ENCODE measurements around the gene HOXD10.

Gene HOXD10

DNA sequence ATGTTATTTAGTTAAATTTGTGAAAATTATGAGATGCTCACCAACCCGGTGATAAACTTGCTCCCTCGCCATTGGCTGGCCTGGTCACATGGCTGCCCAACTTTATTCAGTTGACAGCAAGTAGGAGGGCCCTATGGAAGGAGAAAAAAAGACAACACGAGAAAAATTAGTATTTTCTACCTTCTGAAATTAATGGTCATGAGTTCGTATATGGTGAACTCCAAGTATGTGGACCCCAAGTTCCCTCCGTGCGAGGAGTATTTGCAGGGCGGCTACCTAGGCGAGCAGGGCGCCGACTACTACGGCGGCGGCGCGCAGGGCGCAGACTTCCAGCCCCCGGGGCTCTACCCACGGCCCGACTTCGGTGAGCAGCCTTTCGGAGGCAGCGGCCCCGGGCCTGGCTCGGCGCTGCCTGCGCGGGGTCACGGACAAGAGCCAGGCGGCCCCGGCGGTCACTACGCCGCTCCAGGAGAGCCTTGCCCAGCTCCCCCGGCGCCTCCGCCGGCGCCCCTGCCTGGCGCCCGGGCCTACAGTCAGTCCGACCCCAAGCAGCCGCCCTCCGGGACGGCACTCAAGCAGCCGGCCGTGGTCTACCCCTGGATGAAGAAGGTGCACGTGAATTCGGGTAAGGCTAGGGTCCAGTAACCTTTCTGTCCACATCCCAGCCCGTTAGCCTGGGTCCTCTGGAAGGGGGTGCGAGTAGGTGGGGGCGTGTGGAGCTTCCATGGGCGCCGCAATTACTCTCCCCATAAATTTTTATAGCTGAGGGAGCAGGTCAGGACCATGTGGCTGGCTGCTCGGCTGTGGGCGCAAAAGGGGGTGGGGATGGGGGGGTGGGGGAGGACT is 35.1 kb downstream of the HOXD10 start, which contains the start of gene HOXD4:
Gene HOXD4, plus strand, starts transcription at position 109 of the 846 bp plus-strand sequence. Its CDS starts 84 bp downstream, at position 193.
- DNase-seq (ENCODE audit: low read depth), result no peak

DNA sequence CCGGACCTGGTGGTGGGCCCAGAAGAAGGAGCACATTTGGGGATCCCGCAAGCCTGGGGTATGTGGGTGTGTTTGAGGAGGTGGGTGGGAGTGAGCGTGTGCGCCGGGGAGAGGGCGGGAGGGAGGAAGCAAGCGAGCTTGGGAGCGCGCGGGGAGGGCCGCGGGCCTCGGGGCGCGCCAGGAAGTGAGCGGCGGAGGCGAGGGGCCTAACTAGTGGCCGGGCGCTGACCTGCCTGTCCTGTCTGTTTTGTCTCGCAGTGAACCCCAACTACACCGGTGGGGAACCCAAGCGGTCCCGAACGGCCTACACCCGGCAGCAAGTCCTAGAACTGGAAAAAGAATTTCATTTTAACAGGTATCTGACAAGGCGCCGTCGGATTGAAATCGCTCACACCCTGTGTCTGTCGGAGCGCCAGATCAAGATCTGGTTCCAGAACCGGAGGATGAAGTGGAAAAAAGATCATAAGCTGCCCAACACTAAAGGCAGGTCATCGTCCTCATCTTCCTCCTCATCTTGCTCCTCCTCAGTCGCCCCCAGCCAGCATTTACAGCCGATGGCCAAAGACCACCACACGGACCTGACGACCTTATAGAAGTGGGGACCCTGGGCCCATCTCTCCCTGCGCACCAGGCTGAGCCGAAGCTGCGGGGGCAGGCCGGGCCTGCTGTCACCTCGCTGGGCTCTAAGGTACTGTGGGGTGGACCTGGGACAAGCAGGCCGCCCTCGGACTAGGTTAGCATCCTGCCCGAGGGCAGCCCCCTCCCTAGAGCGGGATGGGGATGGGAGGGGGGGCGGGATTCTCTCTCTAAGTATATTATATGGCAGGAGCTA is 36.0 kb downstream of the HOXD10 start:
- DNase-seq (ENCODE audit: low read depth), result no peak

DNA sequence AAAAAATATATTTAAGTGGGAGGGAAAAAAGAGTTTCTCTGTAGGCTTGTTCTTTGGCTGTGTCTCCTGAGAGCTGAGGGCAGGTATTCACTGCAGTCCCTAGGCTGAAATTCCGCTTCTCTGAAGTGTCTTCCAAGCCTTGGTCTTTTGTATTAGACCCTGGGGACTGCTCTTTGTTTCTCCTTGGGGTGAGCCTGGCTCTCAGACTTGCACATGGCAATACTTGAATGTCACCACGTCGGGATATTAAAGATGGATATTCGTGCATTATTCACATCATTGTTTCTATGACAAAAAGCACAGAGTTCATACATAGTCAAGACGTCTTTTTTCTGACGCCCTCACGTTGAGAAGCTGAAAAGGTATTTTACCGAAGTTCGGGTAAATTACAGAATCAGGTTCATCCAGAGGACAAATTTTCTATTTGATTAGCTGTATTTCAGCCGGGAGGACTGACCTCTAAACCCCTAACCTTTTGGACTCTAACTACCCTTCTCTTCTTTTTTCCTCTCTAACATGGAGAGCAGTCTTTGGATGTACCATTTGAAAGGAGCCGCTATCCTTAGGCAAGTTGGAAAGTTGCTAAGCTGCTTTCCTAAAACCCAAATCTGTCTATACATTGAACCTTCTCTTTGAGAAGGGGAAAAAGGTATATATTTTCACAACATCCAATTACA is 38.1 kb downstream of the HOXD10 start:
- no peak for DNase-seq (ENCODE audit: low read depth)

DNA sequence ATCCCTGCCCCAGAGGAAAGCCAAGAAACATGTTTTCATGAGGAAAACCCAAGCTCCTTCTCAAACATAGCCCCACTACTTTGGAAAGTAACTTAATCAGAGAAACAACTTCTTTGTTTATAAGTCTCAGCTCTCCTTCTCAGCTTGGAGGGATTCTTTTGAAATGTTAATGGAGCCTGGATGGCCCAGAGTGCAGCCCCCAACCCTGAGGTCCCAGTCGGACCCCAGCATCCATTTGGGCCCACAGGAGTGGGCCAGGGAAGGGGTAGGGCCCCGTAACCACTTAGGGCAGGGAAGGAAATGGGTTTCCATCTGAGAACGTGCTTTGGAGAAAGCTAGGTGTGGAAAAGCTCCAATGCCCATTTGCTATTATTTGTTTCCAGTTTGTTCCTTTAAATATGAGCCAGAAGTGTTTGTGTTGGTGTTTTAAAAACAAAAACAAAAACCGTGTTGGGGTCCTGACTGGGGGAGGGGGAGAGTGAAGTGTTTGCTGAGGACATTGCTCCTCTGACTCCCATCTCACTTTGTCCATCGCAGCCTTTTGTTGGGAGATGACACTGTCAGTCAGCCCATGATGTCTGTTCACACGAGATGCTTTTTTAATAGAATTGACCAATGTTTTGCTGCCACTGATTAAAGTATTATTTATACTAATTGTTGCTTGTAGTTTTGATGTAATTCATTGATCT is 38.9 kb downstream of the HOXD10 start:
- no peak for DNase-seq (ENCODE audit: low read depth)

DNA sequence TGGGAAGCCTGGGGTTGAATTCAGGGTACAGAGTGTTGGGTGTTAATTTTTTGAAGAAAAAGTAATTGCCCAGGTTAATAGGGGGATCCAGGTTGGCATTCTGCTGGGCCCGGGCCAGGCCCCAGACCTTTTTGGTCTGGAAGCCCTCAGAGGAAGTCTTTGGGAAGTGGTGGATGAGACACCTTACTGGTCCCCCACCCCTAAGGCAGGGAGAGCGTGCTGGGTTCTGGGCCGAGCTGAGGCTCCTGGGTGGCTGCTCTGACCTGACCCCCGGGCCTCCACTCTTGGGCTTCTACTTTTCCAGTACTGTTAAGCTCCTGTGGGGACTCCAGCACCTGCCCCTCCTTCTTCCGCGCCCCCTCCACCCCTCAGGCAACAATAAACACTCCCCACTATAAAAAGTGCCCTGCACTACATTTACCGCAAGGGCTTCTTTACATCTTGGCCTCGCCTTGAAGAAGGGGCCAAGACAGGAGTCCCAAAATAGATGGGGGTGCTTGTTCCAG is 39.8 kb downstream of the HOXD10 start:
- DNase-seq (ENCODE audit: low read depth), result no peak

DNA sequence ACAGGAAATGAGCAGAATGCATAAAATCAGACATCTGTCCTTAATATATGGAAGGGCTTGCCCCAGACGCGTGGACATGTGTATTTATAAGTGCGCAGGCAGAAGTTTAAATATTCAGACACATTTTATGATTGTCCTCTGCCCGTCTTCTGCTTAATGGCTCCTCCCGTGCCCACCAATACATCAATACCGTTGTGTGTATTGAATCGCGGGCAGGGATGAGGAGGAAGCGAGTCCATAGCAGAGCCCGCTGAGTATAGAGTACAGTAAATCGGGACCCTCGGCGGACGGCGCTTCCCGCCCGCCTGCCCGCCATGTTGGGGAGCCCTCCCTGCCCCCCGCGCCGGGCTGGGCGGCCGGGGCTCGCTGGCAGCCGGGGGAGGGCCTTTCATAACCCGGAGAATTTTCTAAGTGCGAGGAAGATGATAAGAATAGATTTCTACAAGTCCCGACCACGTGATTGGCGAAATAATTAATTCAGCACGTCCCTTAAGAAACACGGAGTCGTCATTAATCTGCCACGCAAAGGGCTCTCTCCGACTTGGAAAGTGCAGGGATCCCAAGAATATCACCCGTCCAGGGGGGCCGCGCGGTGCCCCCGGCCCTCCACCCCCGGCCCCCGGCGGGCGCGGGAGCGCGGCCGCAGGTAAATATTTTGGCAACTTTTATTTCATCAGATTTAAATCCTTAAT is 40.4 kb downstream of the HOXD10 start, which contains the start of gene HOXD3:
Gene HOXD3, plus strand, starts transcription at position 501 of the 692 bp plus-strand sequence. CDS start 11,808 bp downstream, outside the sequence.
- no peak for DNase-seq (ENCODE audit: low read depth)

DNA sequence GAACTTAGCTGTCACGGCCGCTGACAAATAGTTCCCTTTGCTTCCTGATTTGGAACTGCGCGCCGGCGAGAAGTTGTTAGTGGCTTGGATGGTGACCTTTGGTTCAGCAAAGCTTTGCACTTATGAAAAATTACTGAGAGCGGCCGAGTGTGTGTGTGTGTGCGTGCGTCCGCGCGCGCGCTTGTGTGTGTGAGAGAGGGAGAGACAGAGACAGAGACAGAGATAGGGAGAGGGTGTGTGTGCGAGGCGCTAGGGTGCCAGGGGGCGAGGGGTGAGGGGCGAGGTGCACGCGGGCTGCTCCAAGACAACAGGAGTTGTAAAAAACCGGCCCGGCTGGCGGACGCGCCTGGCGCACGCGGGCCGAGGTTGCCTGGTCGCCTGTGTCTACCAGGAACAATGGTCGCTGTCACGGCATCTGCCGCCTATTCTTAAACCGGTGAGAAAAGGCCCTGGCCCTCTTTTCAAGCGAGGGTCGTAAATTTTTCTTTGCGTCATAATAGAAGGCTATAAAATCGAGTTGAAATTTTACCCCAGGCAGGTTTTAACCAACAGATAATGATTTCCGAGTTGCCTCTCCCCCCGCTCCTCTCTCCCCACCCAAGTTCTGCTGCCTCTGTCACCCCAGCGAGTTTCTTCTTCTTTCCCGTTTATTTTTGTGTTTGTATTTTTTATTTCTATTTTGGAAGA is 41.1 kb downstream of the HOXD10 start:
- DNase-seq (ENCODE audit: low read depth), result no peak

DNA sequence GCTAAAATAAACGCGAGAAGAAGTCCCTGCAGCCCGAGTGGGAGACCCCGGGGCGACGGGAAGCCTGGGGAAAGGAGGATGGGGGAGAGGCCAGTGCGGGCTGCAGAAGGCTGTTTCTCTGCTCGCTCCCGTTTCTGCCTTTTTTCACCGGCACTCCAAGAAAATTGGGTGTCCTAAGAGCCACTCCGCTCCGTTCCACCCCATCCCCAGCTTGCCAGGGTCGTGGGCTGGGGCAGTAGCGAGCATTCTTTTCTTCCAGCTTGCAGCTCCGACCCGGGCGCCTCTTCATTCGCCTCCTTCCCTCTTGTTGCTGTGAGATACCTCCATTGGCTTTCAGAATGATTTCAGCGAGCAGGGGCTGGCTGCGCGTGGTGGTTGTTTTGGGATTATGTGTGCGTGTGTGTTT is 41.6 kb downstream of the HOXD10 start:
- no peak for DNase-seq (ENCODE audit: low read depth)

DNA sequence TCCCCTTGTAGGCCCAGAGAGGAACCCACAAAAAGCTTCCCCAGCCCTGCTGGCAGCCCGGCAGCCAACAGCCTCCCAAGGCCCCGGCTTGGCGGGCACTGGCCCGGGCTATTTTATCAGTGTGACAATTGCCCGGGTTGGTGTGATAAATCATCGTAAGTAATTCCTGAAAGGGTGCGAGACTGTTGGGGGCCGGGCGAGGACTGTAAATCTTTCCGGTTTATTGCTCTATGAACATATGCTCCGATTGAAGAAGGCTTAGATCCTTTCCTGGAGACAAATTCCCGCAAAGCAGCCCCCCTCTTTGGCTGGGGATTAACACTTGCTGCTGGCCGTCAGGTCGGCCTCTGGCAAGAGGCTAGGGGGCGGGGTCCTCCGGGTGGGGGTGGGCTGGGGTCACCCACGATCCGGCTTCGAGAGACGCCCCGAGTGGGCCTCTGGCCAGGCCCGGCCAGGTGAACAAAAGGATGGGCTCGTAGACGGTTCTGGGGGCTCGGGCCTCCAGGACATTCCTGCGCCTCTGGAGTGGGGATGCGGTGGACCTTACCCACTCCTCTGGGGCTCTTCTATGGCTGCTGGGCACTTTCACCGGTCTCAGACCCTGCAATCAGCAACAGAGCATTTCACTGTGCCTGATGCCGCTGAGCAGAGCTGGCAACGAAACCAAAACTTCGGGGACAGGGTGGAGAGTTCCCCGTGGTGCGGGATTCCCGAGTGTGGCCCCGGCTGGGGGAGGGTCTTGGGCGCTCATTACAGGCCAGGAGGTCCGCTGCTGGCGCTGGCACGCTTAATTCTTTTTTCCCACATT is 42.5 kb downstream of the HOXD10 start:
- no peak for DNase-seq (ENCODE audit: low read depth)

DNA sequence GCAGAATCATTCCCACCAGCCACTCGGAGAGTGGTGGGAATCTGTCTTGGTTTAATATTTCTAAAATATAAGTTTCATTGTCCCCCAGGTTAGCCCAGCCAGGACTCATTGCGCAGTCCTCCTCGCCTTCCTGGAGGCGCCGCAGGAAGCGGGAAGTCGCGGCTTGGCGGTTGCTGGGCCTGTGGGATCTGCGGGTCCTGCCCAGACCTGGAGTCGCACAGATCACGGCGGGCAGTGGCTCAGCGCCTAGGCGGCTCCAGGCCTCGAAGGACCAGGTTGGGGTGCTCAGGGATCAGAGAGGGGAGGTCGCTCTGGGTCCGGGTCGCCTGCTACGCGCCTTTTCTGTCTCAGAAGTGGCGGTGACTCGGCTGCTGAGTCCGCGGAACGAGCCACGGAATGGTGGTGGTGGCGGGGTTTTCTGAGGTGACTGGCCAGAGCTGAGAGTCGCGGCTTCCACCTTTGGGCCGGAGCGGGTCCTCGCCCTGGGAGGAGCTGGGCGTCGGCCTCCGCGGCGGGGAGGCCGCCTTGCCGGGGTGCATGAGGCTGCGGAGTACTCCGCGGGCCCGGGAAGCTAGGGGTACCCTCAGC is 43.2 kb downstream of the HOXD10 start:
- DNase-seq (ENCODE audit: low read depth), result no peak

DNA sequence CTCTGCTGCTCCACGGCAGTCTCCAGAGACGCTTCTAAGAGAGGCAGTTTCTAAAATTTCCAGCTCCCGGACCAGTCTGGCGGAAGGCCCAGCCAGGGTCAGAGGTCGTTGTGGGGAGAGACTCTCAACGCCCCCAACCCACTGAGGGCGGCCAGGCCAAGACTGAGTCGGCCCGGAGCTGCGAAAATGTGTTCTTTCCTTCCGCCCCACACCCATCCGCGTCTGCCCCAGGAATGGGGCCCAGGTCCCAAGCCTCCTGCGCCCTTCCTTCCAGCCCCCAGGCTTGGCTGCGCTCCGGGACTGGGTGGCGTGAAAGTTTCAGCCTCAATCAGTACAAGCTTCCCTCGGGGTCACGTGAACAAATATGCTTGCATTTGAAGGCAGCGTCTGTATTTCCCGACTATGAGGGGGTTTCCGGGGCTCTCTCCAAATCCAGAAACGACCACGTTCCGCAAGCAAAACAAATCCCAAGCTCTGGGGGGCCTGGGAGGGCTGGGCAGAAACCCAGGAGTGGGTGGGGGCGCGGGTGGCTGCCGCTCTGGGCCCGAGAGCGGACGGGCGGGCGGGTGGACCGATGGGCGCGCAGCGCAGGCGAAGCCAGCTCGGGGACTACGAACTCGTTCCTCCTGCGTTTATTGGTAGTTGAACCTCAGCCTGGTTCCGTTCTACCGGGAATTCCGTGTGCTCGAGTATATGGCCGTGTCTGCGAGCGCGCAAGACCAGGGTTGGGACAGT is 43.8 kb downstream of the HOXD10 start:
- no peak for DNase-seq (ENCODE audit: low read depth)

DNA sequence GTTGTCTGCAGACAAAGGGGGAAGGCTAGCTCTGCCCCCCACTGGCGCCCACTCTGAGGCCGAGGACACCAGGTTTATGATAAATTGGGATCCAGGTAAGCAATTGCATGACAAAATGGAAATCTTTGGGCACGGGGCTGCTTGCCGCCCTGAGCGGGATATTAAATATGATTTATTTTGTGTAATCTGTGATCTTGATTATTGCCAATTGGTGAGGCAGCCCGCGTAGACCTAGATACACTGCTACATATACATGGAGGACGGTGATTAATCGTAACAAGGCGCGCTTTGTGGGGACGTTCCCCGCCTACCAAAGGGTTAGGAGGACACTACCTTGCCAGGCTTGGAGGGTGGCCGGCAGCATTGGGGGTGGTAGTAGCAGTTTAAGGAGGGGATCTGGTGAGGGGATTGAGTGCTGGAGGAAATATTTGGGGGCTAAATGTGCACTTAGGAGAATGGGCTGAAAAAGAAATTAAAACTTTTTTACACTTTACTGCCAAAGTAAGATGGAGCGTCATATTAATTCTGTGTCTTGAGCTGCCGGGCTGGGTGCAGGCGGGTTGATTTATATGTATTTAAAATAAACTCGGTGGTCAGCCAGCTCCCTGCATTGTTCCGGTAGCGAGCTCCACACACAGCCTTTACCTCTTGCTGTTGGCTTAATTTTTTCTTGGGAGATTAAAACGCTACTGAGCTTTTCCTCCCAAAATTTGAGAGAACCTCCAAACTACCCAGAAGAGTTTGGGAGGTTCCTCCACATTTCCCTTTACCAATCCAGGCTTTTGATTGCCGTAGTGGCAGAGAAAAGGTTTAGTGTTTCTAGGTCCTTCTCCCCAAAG is 44.6 kb downstream of the HOXD10 start:
- no peak for DNase-seq (ENCODE audit: low read depth)

DNA sequence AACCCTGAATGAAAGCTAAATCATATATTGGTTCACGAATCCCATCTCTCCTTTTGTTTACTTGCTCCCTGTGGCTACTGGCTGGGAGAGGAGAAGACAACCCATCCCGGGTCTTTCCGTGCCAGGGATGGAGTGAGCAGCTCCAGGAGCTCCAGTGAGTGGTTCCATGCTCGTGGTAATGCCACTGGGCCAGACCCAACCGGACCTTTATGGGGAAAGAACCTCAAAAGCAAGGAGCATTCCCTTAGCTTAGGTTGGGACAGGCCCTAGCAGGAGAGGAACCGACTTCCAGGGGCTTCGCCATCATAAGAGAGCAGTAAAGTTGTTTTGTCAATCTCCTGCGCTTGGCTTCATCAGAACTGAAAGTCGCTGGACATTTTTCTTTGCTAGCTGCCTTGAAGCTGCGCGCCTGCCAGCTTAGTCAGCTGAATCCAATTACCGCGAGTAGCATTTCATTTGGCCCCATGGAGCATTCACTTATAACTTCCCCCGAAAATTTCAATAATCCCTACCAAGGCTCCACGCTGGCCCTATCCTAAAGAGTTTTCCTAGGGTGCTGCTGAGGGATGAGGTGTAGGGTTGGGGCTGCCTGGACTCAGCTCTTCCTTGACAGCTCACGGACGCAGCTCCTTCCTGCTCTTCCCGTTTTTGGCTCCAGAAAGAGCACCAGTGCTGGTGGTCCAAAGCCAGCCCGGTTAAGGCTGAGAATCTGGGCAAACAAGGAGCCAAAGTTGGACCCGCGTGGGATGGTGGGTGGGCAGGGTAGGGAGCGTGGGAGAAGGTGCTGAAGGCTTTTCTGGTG is 45.4 kb downstream of the HOXD10 start:
- DNase-seq (ENCODE audit: low read depth), result no peak

DNA sequence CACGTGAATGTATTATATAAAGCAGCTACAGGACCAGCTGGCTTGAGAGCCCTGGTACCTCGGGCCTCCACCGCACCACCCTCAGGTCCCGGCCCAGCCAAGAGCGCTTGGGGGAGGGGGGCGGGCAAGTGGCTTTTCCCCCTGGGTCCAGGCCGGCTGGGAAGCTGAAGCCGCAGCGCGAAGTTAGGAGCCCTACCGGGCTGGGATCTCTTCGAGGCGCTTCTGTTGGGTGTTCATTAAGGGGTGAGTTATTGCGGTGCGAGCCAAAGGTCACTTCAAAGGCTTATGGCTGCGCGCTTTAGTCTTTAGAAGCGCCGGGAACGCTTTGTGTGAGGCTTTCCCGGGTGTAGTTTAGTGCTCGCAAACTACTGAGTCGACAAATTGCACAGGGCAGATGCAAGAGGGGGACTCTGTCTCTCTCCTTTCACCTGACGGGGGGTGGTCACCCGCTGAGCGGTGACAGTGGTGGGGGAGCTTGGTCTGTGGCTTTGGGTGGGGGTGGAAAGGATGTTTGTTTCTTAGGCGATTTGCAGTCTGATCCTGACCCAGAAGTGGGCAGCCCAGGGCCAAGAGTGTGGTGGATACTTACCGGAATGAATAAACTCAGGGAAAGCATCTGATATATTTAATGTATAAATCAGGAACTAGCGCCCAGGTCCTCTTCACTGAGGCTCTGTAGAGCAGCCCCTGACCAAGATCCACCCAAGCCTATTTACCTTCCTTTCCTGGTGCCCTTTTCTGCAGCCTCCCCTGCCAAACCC is 46.5 kb downstream of the HOXD10 start:
- no peak for DNase-seq (ENCODE audit: low read depth)

DNA sequence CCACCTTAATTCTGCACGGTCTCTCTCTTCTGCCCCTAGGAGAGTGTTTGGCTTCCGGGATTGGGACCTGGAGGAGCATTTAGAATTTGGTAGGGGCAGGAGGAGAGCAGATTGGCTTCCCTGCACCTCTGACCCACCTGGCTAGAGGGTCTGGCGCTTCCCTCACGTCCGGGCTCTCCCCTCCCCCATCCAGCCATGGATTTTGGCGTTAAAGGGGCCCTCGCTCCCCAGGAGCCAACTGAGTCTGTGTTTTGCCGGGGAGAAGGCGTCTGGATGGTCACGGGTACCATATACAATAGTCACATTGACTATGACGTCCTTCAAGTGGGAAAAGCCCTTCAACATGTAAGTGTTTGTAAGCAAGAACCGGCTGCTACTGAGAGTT is 47.1 kb downstream of the HOXD10 start:
- no peak for DNase-seq (ENCODE audit: low read depth)

DNA sequence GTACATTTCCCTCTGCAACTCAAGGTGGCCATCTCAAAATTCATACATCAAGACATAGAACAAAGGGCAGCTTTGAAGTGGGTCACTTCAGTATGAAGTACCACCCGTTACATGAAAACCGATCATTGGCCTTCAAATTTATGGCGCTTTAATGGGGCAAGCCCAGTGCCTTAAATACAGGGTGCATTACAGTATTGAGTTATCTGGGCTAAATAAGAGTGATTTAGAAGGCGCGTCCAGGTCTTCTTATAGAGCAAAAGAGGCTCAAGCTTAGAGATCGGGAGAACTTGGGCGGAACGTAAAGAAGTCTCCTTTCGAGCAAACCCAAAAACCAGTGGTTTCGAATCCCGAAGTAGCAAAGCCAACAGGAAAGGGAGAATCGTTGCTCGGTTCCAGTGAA is 47.6 kb downstream of the HOXD10 start:
- DNase-seq (ENCODE audit: low read depth), result no peak
